ENCODE results near the gene PHLPP1. TPM values are rescaled to one million over a fixed set of nuclear protein-coding genes. Genes with fewer than 3 reads are reported as not detected.

Gene PHLPP1
- total RNA-seq, 1 experiment from 2014 or later: 39.9 TPM

- Histone ChIP-seq H2AFZ (ENCODE audit: low read length) (no peak overlapping the region), H2BK15ac (ENCODE audit: low read depth, low read length) (no peak overlapping the region), H3K27me3 (ENCODE audit: insufficient read depth, low read length) (no peaks in the 10 kb centered on the region), H3K9me3 (ENCODE audit: control insufficient read depth, low read depth, low read length) (no peaks in the 10 kb centered on the region), H4K20me1 (ENCODE audit: control insufficient read depth, insufficient read depth, insufficient read length) (no peaks in the 10 kb centered on the region), H3K27ac (ENCODE audit: insufficient read length, low read depth, low read length) (no peak overlapping the region), H2BK120ac (ENCODE audit: low read depth, low read length, poor library complexity, severe bottlenecking) (no peak overlapping the region), H2BK20ac (ENCODE audit: low read depth, low read length, poor library complexity, severe bottlenecking) (no peak overlapping the region), H3K18ac (ENCODE audit: insufficient read length, low read depth, low read length) (no peak overlapping the region), H4K91ac (ENCODE audit: insufficient read length, low read depth, low read length) (no peak overlapping the region), H3K79me2 (ENCODE audit: insufficient read depth, low read length) (peaks cover 8% of the 10 kb centered on the region; the same call in 1 of the 2 replicates), H2BK5ac (ENCODE audit: insufficient read length, low read length) (no peak overlapping the region), H3K4me1 (ENCODE audit: insufficient read depth, low read length) (peaks cover 4% of the 10 kb centered on the region; the same call in 1 of the 2 replicates), H3K23ac (ENCODE audit: insufficient read length, low read depth, low read length) (no peak overlapping the region), H2AK5ac (ENCODE audit: insufficient read length, low read length) (no peak overlapping the region), H4K8ac (replicated peaks; ENCODE audit: insufficient read length, low read depth, low read length) (no peak overlapping the region), H3K9ac (ENCODE audit: extremely low read depth, insufficient read length, low read length) (no peak overlapping the region), H3K4ac (ENCODE audit: low read depth, low read length) (no peak overlapping the region), H3K79me1 (ENCODE audit: insufficient read depth, low read depth, low read length, poor library complexity, severe bottlenecking) (no peaks in the 10 kb centered on the region), H4K5ac (ENCODE audit: insufficient read length, low read depth, low read length) (no peak overlapping the region), H3T11ph (ENCODE audit: low read length) (no peak overlapping the region), H2BK12ac (ENCODE audit: insufficient read length, low read depth, low read length) (no peak overlapping the region), H3K4me2 (ENCODE audit: insufficient read depth, insufficient read length, low read length) (no peak overlapping the region), H3K14ac (ENCODE audit: insufficient read depth, low read length) (no peak overlapping the region), H3K23me2 (ENCODE audit: insufficient read length, low read depth, low read length, poor library complexity, severe bottlenecking) (no peaks in the 10 kb centered on the region), H3K56ac (ENCODE audit: insufficient read length, low read depth, low read length) (no peak overlapping the region)
- DNase-seq: no peak
- H3K4me1 Mint-ChIP-seq: peaks cover 15 to 17% of the 10 kb centered on the region in 2 experiments
- peak overlapping the region; percentile 4 to 41 (median 11); a peak in 2 of 7 replicates for H3K27ac Mint-ChIP-seq
- no CpG with 5 or more reads among the region's 2 CpGs for WGBS (ENCODE audit: extremely low coverage, insufficient read length, low lambda C conversion rate)
- peaks cover 0 to 8% (median 2%) of the 10 kb centered on the region in 3 experiments; a peak in 3 of 7 replicates for H3K36me3 Mint-ChIP-seq (ENCODE audit: insufficient read depth in 1 of 3, low read depth in 3 of 3)
- H3K9me3 Mint-ChIP-seq: no peaks in the 10 kb centered on the region
- no peaks in the 10 kb centered on the region for H3K27me3 Mint-ChIP-seq (ENCODE audit: low read depth)
- TF ChIP-seq CTCF (conservative IDR thresholded peaks at IDR 0.05): no peak
- no peak overlapping the region for H3K4me3 Mint-ChIP-seq
Observed at GRCh38 chr18:62857263-62857976, 142.1 kb downstream of the PHLPP1 start.

Measured in H9 (cell line).